H1 (cell line): ENCODE results near the gene RGL1. TPM values are rescaled to one million over a fixed set of nuclear protein-coding genes. Genes with fewer than 3 reads are reported as not detected.

Experiments used
- CTCF ChIA-PET: fragments of 300-600 bp; sonication (Branson Sonifier 250); formaldehyde crosslinking; loops from one replicate; lab custom pipeline; 2021; ENCODE audit not compliant: partially characterized antibody; lab: Charles Lee
- POLR2A ChIA-PET: fragments of 300-600 bp; sonication (Branson Sonifier 250); formaldehyde crosslinking; loops from one replicate; lab custom pipeline; 2021; ENCODE audit warnings: inconsistent platforms; ENCODE audit not compliant: partially characterized antibody; lab: Charles Lee
- DNase-seq, 2 experiments: peaks; one replicate each; pipeline versions ENCODE4 v3.0.0 to v3.0.0-alpha.2; 2010 to 2022; ENCODE audit warnings: low spot score in 2 of 2, low read depth in 1 of 2, mixed read lengths in 1 of 2
- FAIRE-seq: peaks from 2 replicates; lab custom pipeline; 2011; peaks lifted over from hg19 to GRCh38; lab: Jason Lieb, UNC
- H2AFZ ChIP-seq: 2 replicates; pipeline ENCODE4 v1.8.1; 2012; ENCODE audit warnings: low read length, inconsistent platforms
- H2AK5ac ChIP-seq: 2 replicates; pipeline ENCODE4 v1.6.1; 2013; ENCODE audit warnings: low read depth, low read length
- H2BK120ac ChIP-seq: replicated peaks from 2 replicates; pipeline ENCODE3; 2013; ENCODE audit warnings: low read depth, low read length, inconsistent platforms
- H2BK12ac ChIP-seq: 2 replicates; pipeline ENCODE4 v1.6.1; 2013; ENCODE audit warnings: low read depth, low read length
- H2BK15ac ChIP-seq: 2 replicates; pipeline ENCODE4 v1.6.1; 2013; ENCODE audit warnings: low read length
- H2BK20ac ChIP-seq: 2 replicates; pipeline ENCODE4 v1.6.1; 2013; ENCODE audit warnings: low read length
- H2BK5ac ChIP-seq: 2 replicates; pipeline ENCODE4 v1.6.1; 2013; ENCODE audit warnings: low read depth, low read length
- H3K14ac ChIP-seq: 2 replicates; pipeline ENCODE4 v1.6.1; 2013; ENCODE audit warnings: inconsistent platforms; ENCODE audit not compliant: insufficient read length
- H3K18ac ChIP-seq: 2 replicates; pipeline ENCODE4 v1.6.1; 2013; ENCODE audit warnings: low read length; ENCODE audit errors: extremely low read depth
- H3K23ac ChIP-seq: 2 replicates; pipeline ENCODE4 v1.6.1; 2013; ENCODE audit warnings: inconsistent platforms; ENCODE audit not compliant: insufficient read length
- H3K23me2 ChIP-seq: 2 replicates; pipeline ENCODE4 v1.6.1; 2013; ENCODE audit warnings: low read depth, low read length
- H3K27ac ChIP-seq: 2 replicates; pipeline ENCODE4 v1.6.1; 2011; ENCODE audit warnings: low read depth, low read length, inconsistent platforms
- H3K27me3 ChIP-seq, 4 experiments: replicated peaks in 1 of 4; 1 replicate in 1 of 4; 2 replicates in 3 of 4; pipeline versions ENCODE4 v1.6.1 to v1.8.1; 2011 to 2013; ENCODE audit warnings: low read length in 3 of 4, mild to moderate bottlenecking in 3 of 4, inconsistent platforms in 2 of 4, mixed read lengths in 2 of 4, moderate library complexity in 1 of 4; ENCODE audit not compliant: control insufficient read depth in 3 of 4, insufficient read depth in 3 of 4; ENCODE audit errors: extremely low read depth in 1 of 4
- H3K36me3 ChIP-seq, 4 experiments: 2 replicates each; pipeline versions ENCODE4 v1.6.1 to v1.8.1; 2011 to 2013; ENCODE audit warnings: mild to moderate bottlenecking in 4 of 4, low read length in 3 of 4, moderate library complexity in 2 of 4, control low read depth in 1 of 4, inconsistent platforms in 1 of 4; ENCODE audit not compliant: insufficient read depth in 4 of 4, control insufficient read depth in 2 of 4
- H3K4ac ChIP-seq: replicated peaks from 2 replicates; pipeline ENCODE3; 2013; ENCODE audit warnings: low read length, low read depth, mixed read lengths, inconsistent platforms; ENCODE audit not compliant: insufficient read length
- H3K4me1 ChIP-seq, 4 experiments: replicated peaks in 1 of 4; 1 replicate in 1 of 4; 2 replicates in 3 of 4; pipeline versions ENCODE4 v1.6.1 to v1.8.1; 2011 to 2013; ENCODE audit warnings: low read length in 3 of 4, inconsistent platforms in 2 of 4, mixed read lengths in 1 of 4; ENCODE audit not compliant: insufficient read depth in 4 of 4, control insufficient read depth in 3 of 4
- H3K4me2 ChIP-seq, 2 experiments: 2 replicates each; pipeline versions ENCODE4 v1.6.1 to v1.8.1; 2011 to 2013; ENCODE audit warnings: low read depth in 2 of 2, low read length in 2 of 2, control low read depth in 1 of 2, inconsistent platforms in 1 of 2, mild to moderate bottlenecking in 1 of 2; ENCODE audit not compliant: insufficient read depth in 1 of 2
- H3K4me3 ChIP-seq, 4 experiments: fragments of 200-600, 300-600 bp in 1 of 4; sonication (generic), shearing (Covaris generic), sonication (Bioruptor Twin) in 1 of 4; 2 replicates each; pipeline versions ENCODE4 v1.5.1 to v1.8.1; 2011 to 2016; ENCODE audit warnings: low read length in 4 of 4, low read depth in 3 of 4, control low read depth in 2 of 4, inconsistent platforms in 2 of 4, mild to moderate bottlenecking in 2 of 4, mixed read lengths in 1 of 4, moderate library complexity in 1 of 4; ENCODE audit not compliant: insufficient read depth in 2 of 4; ENCODE audit errors: extremely low read depth in 1 of 4
- H3K56ac ChIP-seq: replicated peaks from 2 replicates; pipeline ENCODE3; 2013; ENCODE audit warnings: low read depth, mild to moderate bottlenecking, mixed read lengths, low read length, inconsistent platforms; ENCODE audit not compliant: insufficient read length
- H3K79me1 ChIP-seq: 2 replicates; pipeline ENCODE4 v1.6.1; 2013; ENCODE audit warnings: low read depth, low read length, control low read depth
- H3K79me2 ChIP-seq, 2 experiments: 2 replicates each; pipeline versions ENCODE4 v1.6.1 to v1.8.1; 2012 to 2013; ENCODE audit warnings: low read length in 2 of 2, mild to moderate bottlenecking in 2 of 2, inconsistent platforms in 1 of 2; ENCODE audit not compliant: insufficient read depth in 2 of 2, control insufficient read depth in 1 of 2
- H3K9ac ChIP-seq, 4 experiments: replicated peaks in 1 of 4; 1 replicate in 1 of 4; 2 replicates in 3 of 4; pipeline versions ENCODE4 v1.6.1 to v1.8.1; 2011 to 2013; ENCODE audit warnings: low read depth in 3 of 4, low read length in 3 of 4, control low read depth in 2 of 4, mild to moderate bottlenecking in 2 of 4, moderate library complexity in 2 of 4, inconsistent platforms in 1 of 4; ENCODE audit errors: extremely low read depth in 1 of 4
- H3K9me3 ChIP-seq, 2 experiments: 2 replicates each; pipeline versions ENCODE4 v1.6.1 to v1.8.1; 2012 to 2013; ENCODE audit warnings: mild to moderate bottlenecking in 2 of 2, moderate library complexity in 2 of 2, control low read depth in 1 of 2, inconsistent platforms in 1 of 2, low read depth in 1 of 2, low read length in 1 of 2, mixed read lengths in 1 of 2; ENCODE audit not compliant: insufficient read depth in 2 of 2
- H4K20me1 ChIP-seq, 2 experiments: replicated peaks in 1 of 2; 2 replicates each; pipeline versions ENCODE3 to v1.8.1; 2011 to 2013; ENCODE audit warnings: inconsistent platforms in 2 of 2, low read length in 2 of 2, mild to moderate bottlenecking in 1 of 2; ENCODE audit not compliant: insufficient read depth in 2 of 2, control insufficient read depth in 1 of 2
- H4K5ac ChIP-seq: 2 replicates; pipeline ENCODE4 v1.6.1; 2013; ENCODE audit warnings: low read length, low read depth, mixed read lengths, inconsistent platforms; ENCODE audit not compliant: insufficient read length
- H4K8ac ChIP-seq: 2 replicates; pipeline ENCODE4 v1.8.0; 2013; ENCODE audit warnings: mild to moderate bottlenecking, moderate library complexity, low read length, inconsistent platforms; ENCODE audit not compliant: insufficient read depth; ENCODE audit errors: extremely low read depth
- H4K91ac ChIP-seq: replicated peaks from 2 replicates; pipeline ENCODE3; 2013; ENCODE audit warnings: low read length, mixed read lengths, inconsistent platforms; ENCODE audit not compliant: insufficient read length
- CBX5 ChIP-seq: fragments of 300-800, 300-1000 bp; sonication (generic); IDR thresholded peaks from 2 replicates; pipeline ENCODE4 v1.7.1; 2016; ENCODE audit warnings: antibody characterized with exemption, low read length, low read depth
- CBX8 ChIP-seq: fragments of 300-800, 300-1000 bp; sonication (generic); IDR thresholded peaks from 2 replicates; pipeline ENCODE4 v1.7.1; 2016; ENCODE audit warnings: low read depth, low read length, borderline replicate concordance
- CEBPB ChIP-seq: IDR thresholded peaks from 2 replicates; pipeline ENCODE4 v1.6.1; 2012; ENCODE audit warnings: low read depth, low read length
- GABPA ChIP-seq: IDR thresholded peaks from 2 replicates; pipeline ENCODE4 v1.6.1; 2011; ENCODE audit warnings: mild to moderate bottlenecking, low read length, moderate library complexity, borderline replicate concordance; ENCODE audit not compliant: insufficient read depth
- KDM4A ChIP-seq: IDR thresholded peaks from one replicate; pipeline ENCODE4 v1.7.1; 2012; ENCODE audit warnings: low read depth, mild to moderate bottlenecking, moderate library complexity, low read length, inconsistent platforms; ENCODE audit not compliant: severe bottlenecking
- POLR2AphosphoS5 ChIP-seq: IDR thresholded peaks from 2 replicates; pipeline ENCODE4 v1.6.1; 2011; ENCODE audit warnings: low read depth, low read length
- POU5F1 ChIP-seq: IDR thresholded peaks from 2 replicates; pipeline ENCODE4 v1.6.1; 2011; ENCODE audit warnings: low read depth, mild to moderate bottlenecking, low read length, moderate library complexity
- RBBP5 ChIP-seq: IDR thresholded peaks from 2 replicates; pipeline ENCODE4 v1.7.1; 2012; ENCODE audit warnings: low read depth, mild to moderate bottlenecking, inconsistent platforms, low read length, moderate library complexity, borderline replicate concordance
- SUZ12 ChIP-seq: fragments of 200-600 bp; sonication (generic); IDR thresholded peaks from 2 replicates; pipeline ENCODE4 v1.6.1; 2012; ENCODE audit warnings: mild to moderate bottlenecking, inconsistent platforms, low read length, moderate library complexity, mixed read lengths
- TAF1 ChIP-seq: IDR thresholded peaks from 2 replicates; pipeline ENCODE4 v1.6.1; 2011; ENCODE audit warnings: mild to moderate bottlenecking, low read depth, low read length
- TBP ChIP-seq: IDR thresholded peaks from 2 replicates; pipeline ENCODE4 v1.6.1; 2011; ENCODE audit warnings: low read depth, low read length, improper control_type of control experiment
- WGBS, 2 experiments: shearing (Covaris generic) in 1 of 2; methylation state at CpG; one replicate each; pipeline versions ENCODE4 v1.1.6 to v1.1.7; 2013 to 2015; ENCODE audit warnings: low lambda C conversion rate in 2 of 2, mixed read lengths in 2 of 2, inconsistent platforms in 1 of 2, low coverage in 1 of 2, missing lambda C conversion rate in 1 of 2; ENCODE audit not compliant: insufficient replicate concordance in 2 of 2, insufficient coverage in 1 of 2, insufficient read length in 1 of 2; ENCODE audit errors: extremely low coverage in 1 of 2, missing lambda C conversion rate in 1 of 2; 5-methylcytosine and 5-hydroxymethylcytosine counted together
- polyA plus RNA-seq, 7 experiments: library from polyadenylated mRNA; depleted of rRNA in 3 of 7; stranded (reverse) in 5 of 7; unstranded in 2 of 7; fragments of >200 nt in 5 of 7; fragments of 200-250 nt in 2 of 7; gene quantifications; 1 replicate in 5 of 7; 2 replicates in 1 of 7; 4 replicates in 1 of 7; pipeline versions ENCODE4 v1.2.1 to v1.2.3, GENCODE V29; 2011 to 2013; ENCODE audit warnings: missing spikeins in 2 of 7, mixed read lengths in 2 of 7
- total RNA-seq: library from RNA; stranded (reverse); fragmentation: NEBNext Ultra II Directional; extraction: Animal tissue kit (Norgen Biotek cat#: 25700); gene quantifications from 2 replicates; pipeline ENCODE4 v1.2.1, GENCODE V29; 2021

The RGL1 gene
- total and polyA plus RNA-seq, 2 of the 8 experiments (the other 6 are each of a cell fraction or from before 2014, with no cell fraction given) = 0.98 to 2.4 TPM

DNA sequence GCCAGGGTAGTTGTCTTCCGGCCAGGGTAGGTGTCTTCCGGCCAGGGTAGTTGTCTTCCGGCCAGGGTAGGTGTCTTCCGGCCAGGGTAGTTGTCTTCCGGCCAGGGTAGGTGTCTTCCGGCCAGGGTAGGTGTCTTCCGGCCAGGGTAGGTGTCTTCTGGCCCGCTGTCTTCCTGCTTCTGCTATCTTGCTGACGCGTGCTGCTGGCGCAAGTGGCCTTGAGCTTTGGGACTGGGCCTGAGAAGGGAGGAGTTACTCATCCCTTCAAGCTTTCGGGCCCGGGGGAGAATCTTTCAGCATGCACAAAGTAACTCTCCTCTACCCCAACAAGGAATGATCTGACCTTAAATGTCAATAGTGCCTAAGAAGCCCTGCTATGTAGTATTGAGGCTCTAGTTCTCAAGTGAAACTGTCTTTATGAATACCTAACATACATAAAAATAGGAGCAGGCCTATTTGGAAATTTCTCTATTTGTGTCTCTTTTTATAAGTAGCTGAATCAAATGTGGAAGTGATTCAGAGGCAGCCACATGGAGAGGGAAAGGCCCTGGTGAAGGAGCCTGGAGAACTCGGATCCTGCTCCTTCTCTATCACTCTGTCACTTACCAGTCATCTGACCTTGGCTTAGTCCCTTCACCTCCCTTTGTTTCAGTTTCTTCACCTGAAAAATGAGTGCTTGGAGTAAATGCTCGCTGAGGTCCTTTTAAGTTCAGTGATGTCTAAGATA is 65.6 kb downstream of the RGL1 start:
- H2BK20ac ChIP-seq = no peak overlapping the region
- no peaks in the 10 kb centered on the region for H4K20me1 ChIP-seq
- POLR2A ChIA-PET = no interaction called here
- H3K9ac ChIP-seq = no peak overlapping the region
- no peak overlapping the region for H4K91ac ChIP-seq
- H3K4ac ChIP-seq = no peak overlapping the region
- no peak overlapping the region for H3K27ac ChIP-seq
- DNase-seq (no peak), FAIRE-seq (no peak)
- no peak overlapping the region for H2BK15ac ChIP-seq
- no peaks in the 10 kb centered on the region for H3K36me3 ChIP-seq
- 89% methylated on average over 12 of the region's 15 CpGs; no CpG with 5 or more reads in 1 of the 2 experiments for WGBS, 2 experiments
- no peak overlapping the region for H4K8ac ChIP-seq
- TF ChIP-seq KDM4A = no peak
- no peak for TF ChIP-seq POLR2AphosphoS5
- TF ChIP-seq CEBPB = no peak
- TF ChIP-seq POU5F1 = no peak
- no peak for TF ChIP-seq TAF1
- no peak for TF ChIP-seq CBX8
- TF ChIP-seq SUZ12 = no peak
- no peak for TF ChIP-seq TBP
- no peak for TF ChIP-seq GABPA
- TF ChIP-seq RBBP5 = no peak
- no peak for TF ChIP-seq CBX5
- H3K4me2 ChIP-seq = no peak overlapping the region
- no peak overlapping the region for H2BK12ac ChIP-seq
- peak overlapping the region; percentile 15; the same call in 1 of the 2 replicates for H2BK5ac ChIP-seq
- CTCF ChIA-PET = interaction anchor here (0.6 to 1.2 kb wide), 5 partner anchors 11 to 185 kb away, joined by 3 to 4 read pairs (median 3); no protein-coding TSS in a partner anchor
- H2AFZ ChIP-seq = no peak overlapping the region
- H2AK5ac ChIP-seq = no peak overlapping the region
- H3K4me1 ChIP-seq = peaks cover 1 to 7% (median 6%) of the 10 kb centered on the region in 4 experiments; a peak in 4 of 7 replicates
- H4K5ac ChIP-seq = no peak overlapping the region
- H3K18ac ChIP-seq = no peak overlapping the region
- H3K23me2 ChIP-seq = no peaks in the 10 kb centered on the region
- H3K23ac ChIP-seq = no peak overlapping the region
- no peaks in the 10 kb centered on the region for H3K79me2 ChIP-seq
- H3K79me1 ChIP-seq = no peaks in the 10 kb centered on the region
- no peak overlapping the region for H3K14ac ChIP-seq
- H3K27me3 ChIP-seq = no peaks in the 10 kb centered on the region
- no peak overlapping the region for H2BK120ac ChIP-seq
- H3K4me3 ChIP-seq = no peak overlapping the region
- no peaks in the 10 kb centered on the region for H3K9me3 ChIP-seq
- no peak overlapping the region for H3K56ac ChIP-seq
